Kidney capillary endothelial cell (primary cell): ENCODE results near the gene IGLON5.
A peak's percentile ranks its signal among the peaks of the same experiment; 100 is the strongest.

Experiments
- DNase-seq: peaks from one replicate; pipeline ENCODE4 v3.0.0-alpha.2; 2018; ENCODE audit warnings: low spot score

IGLON5 gene

DNA sequence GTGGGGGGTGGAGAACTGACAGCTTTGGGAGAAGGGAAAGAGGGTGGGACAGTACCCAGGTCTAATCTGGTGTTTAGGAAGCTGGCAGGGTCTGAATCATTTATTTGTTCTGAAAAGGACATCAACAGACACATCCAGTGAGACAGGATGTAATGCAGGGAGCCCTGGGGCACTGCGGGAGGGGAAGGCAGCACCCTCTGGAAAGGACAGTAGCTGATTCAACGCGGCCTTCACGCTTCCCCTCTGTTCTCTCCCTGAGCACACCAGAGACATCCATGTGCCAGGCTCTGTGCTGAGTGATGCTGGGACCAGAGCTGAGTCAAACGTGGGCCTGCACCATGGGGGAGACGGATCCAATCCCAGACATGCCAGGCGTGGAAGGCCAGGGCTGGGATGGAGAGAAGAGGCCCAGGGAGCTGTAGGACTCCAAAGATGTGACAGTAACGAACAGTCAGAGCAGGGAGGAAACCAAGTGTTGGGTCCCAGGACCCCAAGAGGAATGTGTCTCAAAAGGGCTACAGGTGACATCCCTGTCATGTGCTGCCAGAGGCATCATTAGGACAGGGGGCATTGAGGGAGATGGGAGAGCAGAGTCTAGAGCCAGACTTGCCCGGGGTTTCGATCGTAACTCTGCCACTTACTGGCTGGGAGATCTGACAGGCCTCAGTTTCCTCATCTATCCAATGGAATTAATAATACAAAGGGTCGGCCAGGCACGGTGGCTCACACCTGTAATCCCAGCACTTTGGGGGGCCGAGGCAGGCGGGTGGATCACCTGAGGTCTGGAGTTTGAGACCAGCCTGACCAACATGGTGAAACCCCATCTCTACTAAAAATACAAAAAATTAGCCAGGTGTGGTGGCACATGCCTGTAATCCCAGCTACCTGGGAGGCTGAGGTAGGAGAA, 53.0 kb downstream of the IGLON5 start:
- DNase-seq = no peak

GRCh38 chr19:51365211-51365964, 53.9 kb downstream of the IGLON5 start:
- peak; percentile 12 for DNase-seq

GRCh38 chr19:51365965-51366388, 54.5 kb downstream of the IGLON5 start, which contains the start of gene ETFB:
Gene ETFB, minus strand, starts transcription at chr19:51366388. Its CDS starts 62 bp downstream, at chr19:51366326.
- no peak for DNase-seq

DNA sequence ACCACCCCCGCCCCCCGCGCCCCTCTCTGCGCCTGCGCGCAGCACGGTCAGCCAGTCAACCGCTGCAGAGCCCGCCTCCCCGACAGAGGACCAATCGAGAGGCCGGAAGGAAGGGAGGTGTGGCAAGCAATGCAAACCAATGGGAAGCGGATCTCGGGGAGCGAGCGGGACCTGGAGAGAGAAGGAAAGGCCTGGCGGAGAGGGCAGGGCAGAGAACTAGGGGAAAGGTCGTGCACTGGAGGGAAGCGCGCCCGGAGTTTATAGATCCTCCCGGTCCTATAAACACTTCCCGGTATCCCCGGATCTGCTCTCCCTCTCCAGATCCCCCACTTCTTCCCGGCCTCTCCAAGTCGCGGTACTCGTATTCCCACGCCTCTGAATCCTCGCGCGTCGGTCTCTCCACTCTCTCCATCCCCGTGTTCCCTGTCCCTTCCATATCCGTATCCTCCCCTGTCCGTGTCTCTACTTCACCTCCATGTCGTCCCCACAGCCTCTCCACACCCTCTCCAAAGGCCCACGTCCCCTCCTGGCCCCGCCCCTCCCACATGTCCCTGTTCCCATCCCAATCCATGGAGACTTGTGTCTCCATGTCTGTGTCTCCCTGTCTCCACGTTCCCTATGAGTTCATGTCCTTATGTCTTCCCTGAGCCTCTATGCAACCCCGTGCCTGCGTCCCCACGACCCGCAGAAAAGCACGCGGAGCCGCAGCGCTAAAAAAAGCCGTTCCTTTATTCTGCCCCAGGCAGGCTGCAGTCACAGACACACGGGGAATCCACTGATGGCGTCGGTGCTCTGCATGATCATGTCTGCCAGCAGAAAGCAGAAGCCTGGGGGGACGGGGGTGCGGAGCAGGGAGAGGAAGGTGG, 55.2 kb downstream of the IGLON5 start:
- DNase-seq = peak; percentile 96

DNA sequence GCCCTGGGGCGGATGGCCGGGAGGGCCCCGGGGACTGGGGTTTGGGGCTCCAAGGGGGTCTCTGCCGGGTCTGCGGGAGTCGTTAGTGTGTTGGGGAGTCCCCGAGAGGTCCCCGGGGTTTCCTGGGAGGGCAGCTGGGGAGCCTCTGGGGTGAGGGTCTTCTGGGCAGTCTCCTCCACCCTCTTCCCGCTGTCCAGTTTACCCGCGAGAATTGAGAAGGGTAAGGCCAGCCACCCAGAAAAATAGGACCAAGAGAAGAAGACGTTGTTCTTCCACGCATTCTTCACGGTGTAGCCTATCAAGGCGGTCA, 55.8 kb downstream of the IGLON5 start:
- no peak for DNase-seq

- peak; percentile 97 for DNase-seq
Observed at GRCh38 chr19:51367565-51368365, 56.3 kb downstream of the IGLON5 start.

DNA sequence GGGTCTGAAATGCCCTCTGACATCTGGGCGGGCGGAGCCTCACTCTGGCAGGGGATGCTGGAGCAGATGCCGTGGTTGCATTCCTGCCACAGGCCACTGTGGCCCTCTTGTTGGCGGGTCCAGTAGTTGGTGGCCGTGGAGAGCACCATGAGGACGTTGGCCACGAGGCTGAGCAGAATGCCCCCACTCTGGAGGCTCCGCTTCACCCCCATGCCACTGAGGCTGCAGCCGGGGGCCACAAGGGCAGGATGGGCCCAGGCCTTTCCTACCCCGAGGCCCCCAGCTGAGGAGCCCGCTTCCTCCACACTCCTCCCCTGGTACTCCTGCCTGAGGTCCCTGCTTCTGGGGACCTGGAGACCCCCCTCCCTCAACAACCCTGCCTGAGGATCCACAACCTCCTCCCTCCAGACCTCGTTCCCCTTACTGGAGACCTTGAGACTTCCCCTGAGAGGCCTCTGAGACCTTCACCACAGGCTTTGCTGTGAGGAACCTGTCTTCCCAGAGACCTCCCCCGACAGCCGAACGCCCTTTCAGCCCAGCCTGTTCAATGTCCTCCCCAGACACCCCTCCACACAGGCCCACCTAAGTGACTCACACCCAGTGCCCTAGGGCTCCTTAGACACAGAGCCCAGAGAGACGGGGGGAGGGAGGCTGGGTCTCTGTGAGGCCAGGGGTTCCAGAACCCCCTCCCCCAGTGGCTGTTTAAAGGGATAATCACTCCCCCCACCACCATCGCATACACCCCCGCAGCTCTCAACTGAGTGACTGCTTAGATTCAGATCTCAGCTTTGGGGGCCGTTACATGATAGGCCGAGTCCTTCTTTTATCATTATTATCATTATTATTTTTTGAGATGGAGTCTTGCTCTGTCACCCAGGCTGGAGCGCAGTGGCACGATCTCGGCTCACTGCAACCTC, 57.2 kb downstream of the IGLON5 start, which contains the start of gene CLDND2:
CLDND2 (minus strand) TSS at position 638 of the 917 bp plus-strand sequence; CDS start at position 212, 426 bp downstream.
- no peak for DNase-seq

GRCh38 chr19:51370230-51370629, 58.8 kb downstream of the IGLON5 start:
- DNase-seq = no peak

- DNase-seq = no peak
Observed at GRCh38 chr19:51371186-51371690, 59.8 kb downstream of the IGLON5 start.

DNA sequence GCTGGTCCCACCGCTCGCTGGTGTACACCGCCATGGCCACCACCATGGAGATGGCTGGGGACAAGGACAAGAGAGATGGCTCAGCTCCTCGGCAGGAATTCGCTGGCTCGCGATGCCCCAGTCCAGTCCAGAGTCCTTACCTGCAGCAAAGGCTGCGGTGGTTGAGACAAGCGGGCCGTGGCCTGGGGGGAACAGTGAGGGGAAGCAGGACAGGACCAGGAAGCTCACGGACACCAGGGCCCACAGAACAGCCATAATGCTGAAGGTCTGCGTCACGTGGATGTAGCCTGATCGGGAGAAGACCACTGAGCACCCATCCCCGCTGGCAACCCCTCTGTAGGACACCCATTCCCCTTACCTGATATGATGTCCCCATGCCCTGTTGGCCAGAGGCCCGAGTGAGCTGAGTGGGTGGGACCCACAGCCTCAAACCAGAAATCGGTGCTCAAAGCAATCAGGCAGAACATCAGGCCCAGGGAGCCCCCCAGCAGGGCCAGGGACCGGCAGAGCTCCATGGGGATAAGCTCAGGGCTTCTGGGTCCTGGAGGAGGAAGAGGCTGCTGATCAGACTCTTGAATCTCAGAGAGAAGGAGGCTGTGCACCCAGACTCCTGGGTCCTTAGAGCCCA, 60.7 kb downstream of the IGLON5 start:
- no peak for DNase-seq

GRCh38 chr19:51372649-51373504, 61.4 kb downstream of the IGLON5 start, which contains the start of gene NKG7:
Gene NKG7, minus strand, starts transcription at chr19:51372654. Its CDS starts 119 bp downstream, at chr19:51372535.
- no peak for DNase-seq

- no peak for DNase-seq
Observed at GRCh38 chr19:51375504-51376221, 64.2 kb downstream of the IGLON5 start.

DNA sequence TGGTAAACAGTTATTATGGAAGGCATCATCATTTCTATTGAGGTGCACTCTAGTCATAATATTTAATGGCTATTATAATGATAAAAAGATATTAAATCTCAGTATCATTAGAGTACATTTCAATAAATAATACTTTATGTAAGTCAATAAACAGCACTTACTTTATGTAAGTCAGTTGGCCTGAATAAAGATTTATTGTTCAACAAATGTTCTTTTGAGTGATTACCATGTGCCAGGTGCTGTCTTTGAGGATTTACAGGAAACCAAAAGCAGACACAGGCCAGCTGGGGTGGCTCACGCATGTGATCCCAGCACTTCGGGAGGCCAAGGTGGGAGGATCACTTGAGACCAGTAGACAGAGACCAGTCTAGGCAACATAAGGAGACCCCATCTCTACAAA, 66.0 kb downstream of the IGLON5 start:
- no peak for DNase-seq

DNA sequence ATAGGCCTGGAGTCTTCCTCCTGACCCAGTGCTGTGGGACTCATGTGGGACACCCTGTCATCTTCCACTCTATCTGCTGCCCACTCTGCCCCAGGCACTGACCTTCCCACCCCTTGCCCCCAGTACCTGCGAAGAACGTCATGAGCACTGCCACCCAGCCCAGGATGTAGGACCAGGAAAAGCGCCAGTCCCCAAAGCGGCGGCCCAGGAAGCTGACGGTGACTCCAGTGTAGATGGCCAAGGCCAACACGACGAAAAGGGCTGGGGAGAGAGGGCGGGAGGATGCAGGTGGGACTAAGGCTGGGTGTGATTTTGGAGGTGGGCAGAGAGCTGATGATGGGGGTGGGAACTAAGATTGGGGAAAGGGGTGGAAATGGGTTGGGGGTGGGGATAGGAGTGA, 68.9 kb downstream of the IGLON5 start:
- DNase-seq = no peak
